HuH-7 (cell line): ENCODE data around the gene CRMP1.
"Not testable (repeated sequence)": the region's sequence is repeated elsewhere in the genome, so short reads cannot be mapped to it uniquely, and the experiment has no call there.

ENCODE experiments used
- DNase-seq: peaks from one replicate; pipeline ENCODE4 v3.0.0; 2011; ENCODE audit warnings: low spot score

CRMP1 gene

DNA sequence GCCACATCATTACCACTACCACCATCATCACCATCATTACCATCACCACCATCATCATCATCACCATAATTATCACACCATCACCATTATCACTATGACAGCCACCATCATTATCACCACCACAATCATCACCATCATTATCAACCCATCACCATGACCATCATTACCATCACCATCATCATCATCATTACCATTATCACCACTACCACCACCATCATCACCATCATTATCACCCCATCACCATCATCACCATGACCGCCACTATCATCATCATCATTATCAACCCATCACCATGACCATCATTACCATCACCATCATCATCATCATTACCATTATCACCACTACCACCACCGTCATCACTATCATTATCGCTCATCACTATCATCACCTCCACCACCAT is 36.5 kb downstream of the CRMP1 start:
- not testable (repeated sequence) for DNase-seq

DNA sequence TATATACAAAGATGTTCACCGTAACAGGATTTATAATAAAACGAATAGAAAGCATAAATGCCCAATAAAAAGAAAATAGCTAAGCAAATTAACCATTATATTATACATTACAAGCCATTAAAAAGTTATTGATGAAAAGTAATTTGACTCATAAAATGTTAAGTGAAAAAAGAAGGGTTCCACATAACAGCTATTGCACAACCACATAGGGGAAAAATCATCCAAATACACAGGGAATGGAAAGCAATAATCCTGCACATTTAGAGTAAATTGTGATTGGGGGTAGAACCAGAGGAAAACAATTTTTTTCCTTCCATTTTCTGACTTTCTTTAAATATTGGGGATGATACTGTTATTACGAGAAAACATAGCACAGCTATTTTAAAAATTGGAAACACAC is 38.0 kb downstream of the CRMP1 start:
- DNase-seq = no peak

DNA sequence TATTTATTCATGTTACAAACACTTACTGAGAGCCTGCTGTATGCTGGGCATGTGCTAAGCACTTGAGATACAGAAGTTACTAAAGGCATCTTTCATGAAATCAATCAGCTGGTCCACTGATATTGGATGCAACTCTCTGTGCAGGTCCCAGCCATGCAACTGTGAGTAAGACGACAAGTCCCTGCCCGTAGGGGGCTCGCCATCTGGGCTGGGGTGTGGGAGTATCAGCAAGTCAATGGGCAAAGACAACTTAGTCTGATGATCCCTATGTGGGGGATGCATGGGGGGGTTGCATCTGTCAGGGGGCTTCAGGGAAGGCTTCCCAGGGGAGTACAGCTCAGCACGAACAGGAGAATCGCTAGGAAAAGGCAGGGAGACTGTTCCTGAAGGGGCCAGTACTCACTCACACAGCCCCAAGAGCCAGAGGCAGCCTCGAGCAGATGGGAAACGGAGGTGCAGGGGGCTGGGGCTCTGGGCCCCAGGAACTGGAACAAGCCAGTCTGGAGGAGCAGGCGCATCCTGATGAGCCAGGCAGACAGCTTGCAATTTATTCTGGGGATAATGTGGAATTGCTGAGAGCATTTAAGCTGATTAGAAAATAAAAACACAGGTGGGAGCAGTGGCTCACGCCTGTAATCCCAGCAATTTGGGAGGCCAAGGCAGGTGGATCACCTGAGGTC is 40.2 kb downstream of the CRMP1 start:
- DNase-seq = no peak

DNA sequence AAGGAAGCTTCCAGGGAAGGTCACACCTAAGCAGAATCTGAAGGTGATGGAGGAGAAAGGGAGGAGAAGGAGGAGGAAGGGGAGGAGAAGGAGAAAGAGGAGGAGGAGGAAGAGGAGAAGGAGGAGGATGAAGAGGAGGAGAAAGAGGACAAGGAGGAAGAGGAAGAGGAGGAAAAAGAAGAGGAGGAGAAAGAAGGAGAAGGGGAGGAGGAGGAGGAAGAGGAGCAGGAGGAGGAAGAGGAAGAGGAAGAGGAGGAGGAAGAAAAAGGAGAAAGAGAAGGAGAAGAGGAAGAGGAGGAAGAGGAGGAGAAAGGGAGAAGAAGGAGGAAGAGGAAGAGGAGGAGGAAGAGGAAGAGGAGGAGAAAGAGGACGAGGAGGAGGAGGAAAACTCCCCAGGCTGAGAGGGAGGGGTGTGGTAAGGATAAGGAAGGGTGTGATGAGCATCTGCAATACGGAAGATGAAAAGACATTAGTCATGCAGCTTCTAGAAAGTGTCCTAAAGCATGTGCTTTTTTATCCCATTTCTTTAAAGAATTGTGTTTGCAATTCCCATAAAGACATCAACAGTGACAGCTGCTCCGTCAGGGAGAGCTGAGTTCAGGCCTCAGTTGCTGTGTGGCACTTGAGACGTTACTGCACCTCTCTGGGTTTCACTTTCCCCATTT is 41.1 kb downstream of the CRMP1 start:
- no peak for DNase-seq

DNA sequence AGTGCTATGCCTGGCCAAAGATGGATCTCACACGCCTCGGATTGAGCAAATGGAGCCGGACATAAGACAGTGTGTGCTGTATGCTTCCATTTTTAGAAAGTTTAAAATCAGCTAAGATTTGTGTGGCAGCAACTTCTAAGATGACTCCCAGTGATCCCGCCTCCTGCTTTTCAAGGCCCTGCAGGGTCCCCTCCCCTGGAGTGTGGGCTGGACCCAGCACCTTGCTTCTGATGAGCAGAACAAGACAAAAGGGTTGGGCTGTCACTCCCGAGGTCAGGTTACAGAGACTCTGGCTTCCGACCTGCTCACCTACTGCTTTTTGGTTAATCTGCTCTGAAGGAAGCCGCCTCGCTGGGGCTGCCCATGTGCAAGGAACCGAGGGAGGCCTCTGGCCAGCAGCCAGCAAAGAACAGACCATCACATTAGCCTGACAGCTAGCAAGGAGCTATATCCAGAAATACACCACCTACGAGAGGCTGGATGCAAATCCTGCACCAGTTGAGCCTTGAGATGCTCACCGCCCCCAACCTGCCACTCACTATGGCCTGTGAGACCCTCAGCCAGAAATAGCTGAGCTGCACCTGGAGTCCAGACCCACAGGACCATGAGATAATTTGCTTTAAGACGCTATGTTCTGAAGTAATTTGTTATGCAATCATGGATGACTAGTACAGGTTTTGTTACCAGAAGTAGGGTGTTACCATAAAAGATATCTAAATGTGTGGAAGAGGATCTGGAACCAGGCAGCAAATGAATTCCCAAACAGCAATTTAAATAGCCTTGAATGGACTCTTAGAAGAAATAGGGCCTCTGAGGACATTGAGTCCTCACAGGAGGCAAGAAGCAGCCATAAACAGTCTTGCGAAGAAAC is 47.6 kb downstream of the CRMP1 start:
- DNase-seq = no peak

DNA sequence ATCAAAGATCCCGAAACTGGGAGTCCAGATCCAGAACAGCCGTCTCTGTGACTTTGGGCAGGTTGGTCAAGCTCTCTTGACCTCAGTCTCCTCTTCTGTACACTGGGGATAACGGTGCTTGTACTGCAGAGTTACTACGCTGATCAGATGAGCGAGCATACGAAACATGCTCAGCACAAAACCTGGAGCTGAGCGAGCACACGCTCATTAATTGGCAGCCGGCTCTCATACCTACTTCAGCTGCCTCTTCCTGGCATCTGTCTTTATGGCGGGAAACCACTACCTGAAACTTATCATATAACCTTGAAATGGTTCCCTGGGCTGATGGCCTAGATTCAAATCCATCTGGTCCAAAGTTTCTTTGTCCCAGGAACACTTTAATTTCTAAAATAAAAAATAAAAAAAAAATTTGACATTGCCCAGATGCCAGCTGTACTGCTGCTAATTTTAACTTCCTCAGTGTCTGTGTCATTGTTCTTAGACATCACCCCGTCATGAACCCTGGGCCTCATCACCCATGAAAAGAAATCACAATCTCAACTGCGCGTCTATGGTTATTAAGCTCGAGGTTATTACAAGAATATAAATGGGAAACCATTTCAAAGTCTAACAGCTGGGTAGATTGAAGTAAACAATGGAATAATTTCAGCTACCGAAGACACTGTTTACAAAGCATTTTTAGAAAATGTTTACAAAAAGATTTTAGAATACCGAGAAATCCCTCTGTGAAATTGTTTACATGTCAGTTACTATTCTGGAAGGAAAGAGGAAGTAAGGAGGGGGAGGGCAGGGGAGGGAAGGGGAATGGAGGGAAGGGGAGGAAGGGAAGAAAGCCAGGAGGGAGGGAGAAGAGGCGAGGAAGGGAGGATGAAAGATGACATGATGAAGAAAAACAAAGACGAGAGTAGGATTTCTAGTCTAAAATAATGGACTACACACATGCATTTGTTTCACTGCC is 49.0 kb downstream of the CRMP1 start:
- DNase-seq = no peak

DNA sequence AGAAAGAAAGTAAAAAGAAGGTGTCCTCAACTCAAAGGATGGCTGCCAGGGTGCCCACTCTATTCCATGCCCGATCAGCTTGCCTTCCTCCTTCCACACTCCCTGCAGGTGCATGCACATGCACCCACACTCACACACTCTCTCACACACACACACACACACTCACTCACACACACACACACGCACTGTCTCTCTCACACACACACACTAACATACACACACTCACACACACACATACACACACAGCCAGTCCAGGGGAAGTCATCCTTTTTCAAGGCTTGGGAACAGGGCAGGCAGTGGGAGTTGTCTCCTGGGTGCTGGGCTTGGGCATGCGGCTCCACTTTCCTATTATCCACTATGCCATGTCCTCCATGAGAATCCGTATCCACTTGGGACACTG is 50.4 kb downstream of the CRMP1 start:
- no peak for DNase-seq

DNA sequence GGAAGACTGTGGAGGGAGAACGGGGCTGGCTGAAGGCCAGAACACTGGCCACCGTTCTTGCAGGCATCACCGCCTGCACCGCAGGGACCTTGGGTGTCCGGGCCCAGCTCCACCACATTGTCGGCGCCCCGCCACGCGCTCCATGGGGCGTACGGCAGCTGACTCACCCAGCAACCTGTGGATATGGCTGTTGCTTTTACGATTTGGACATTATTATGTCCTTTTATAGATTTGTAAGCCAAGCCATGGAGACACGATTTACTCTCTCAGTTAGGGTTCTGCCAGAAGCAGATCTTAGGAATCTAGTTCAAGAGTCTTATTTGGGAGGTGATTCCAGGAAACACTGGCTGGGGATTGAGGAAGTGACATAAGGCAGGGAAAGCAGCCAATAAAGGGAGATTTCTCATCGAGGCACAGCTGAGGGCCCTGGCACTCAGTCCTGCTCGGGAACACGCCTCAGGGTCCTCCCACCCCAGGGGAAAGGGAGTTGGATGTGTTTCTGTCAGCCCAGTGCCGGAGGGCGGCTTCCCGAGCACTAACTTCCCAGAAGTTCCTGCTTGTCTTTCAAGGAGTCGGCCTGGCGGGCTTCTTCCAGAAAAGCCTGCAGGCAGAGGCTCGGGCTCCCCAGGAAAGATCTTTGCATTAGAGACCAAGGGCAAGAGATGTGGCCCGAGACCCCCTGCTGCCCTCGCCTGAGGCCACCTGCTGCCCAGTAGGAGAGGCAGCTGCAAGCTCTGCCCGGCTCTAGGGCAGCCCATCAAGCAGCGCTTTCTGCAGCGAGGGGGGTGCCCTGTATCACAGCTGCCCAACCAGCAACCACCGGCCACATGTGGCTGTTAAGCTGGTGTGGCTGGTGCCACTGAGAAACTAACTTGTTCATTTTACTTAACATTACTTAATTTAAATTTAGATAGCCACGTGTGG is 52.9 kb downstream of the CRMP1 start:
- no peak for DNase-seq

DNA sequence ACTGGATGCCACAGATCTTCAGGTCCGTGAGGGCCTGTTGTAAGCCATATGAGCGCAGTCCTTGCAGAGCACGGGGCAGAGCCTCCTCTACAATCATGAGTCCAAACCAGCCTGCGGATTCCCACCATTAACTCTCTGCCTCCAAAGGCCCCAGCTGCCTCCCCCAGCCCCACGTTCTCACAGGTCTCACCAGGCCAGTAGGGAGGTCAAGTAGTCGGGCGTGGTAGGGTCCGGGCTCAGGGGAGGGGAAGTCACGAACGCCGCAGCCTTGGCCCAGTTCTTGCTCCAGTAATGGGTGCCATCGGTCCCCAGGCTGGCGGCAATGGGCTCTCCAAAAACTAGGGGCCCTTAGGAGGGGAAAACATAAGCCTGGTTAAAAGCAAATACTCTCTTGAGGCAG is 53.6 kb downstream of the CRMP1 start:
- DNase-seq = no peak

DNA sequence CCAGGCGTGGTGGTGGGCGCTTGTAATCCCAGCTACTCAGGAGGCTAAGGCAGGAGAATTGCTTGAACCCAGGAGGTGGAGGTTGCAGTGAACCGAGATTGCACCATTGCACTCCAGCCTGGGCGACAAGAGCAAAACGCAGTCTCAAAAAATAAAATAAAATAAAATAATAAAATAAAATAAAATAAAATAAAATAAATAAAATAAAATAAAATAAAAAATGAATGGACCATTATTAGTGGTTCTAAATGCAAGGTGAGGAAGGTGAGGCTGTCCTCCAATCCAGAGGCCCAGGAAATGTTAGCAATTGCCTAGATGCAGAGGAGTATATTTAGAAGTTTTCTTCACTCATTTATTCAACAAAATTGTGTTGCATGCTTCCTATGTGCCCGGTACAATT is 55.4 kb downstream of the CRMP1 start:
- DNase-seq = not testable (repeated sequence)

DNA sequence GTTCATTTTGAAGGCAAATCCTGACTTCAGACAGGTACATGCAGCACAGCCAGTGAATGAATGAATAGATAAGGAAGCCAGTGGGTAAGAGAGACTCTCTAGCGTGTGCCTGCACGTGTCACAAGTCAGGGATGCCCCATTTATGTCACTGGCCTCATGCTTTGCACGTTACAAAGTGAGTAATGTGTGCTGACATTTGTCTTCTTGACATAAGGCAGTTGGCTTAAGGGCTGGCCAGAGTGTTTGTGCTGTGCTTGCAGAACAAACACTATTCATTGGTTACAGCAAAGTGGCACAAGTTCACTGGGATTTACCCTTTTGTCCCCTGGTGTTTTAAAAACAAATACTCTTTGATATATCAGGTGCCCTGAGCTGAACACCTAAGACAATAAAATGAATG is 55.9 kb downstream of the CRMP1 start:
- DNase-seq = no peak

DNA sequence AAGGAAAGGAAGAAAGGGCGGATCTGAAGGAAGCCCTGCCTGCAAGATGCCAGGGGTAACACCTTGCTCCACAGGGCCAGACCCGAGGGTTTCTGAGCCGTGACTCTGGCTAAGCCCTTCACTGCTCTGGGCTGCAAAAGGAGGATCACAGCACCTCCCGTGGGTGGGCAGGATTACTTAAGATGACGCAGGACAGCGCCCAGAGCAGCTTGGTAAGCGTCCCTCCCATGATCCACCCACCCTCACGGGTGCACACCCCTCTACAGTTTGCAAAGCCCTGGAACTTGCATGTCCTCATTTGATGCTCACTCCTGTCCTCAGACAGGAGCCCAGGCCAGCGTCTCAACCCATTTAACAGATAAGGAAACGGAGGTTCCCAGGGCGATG is 64.9 kb downstream of the CRMP1 start:
- DNase-seq = no peak

DNA sequence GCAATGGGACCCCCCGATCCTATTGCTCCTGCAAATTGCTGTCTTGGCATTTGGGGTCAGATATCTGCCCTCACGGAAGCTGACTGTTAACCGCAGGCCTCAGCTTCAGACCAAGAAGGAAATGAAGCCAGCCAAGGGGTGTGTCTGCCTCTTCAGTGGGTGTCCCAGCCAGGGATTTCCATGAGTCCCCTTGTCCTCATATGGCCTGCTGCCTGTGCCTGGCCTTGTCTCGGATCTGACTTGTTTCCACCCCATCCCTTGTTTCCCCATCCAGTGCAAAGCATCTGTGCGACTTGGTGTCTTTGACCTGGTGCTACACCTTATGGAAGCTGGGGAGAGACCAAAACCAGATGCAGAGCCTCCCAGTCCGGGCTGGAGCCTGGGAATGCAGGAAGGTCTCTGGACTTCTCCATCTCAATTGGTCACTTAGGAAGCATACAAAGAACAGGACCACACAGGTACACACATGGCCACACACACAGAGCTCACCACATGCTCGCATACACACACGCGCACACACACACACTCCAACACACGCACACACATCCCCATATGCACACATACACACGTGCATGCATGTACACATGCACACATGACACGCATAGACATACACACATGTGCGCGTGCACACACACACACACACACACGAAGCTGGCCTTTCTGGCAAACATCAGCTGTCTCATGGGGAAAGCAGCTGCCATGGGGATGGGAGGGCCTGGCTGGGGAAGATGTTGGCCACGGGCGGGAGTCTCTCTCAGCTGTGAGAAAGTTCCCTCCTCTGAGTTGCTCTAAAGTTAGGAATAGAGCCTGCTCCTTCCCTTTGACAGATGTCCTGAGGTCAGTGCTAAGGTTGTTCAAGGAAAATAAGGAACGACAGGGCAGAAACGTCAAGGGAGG is 65.5 kb downstream of the CRMP1 start:
- no peak for DNase-seq

DNA sequence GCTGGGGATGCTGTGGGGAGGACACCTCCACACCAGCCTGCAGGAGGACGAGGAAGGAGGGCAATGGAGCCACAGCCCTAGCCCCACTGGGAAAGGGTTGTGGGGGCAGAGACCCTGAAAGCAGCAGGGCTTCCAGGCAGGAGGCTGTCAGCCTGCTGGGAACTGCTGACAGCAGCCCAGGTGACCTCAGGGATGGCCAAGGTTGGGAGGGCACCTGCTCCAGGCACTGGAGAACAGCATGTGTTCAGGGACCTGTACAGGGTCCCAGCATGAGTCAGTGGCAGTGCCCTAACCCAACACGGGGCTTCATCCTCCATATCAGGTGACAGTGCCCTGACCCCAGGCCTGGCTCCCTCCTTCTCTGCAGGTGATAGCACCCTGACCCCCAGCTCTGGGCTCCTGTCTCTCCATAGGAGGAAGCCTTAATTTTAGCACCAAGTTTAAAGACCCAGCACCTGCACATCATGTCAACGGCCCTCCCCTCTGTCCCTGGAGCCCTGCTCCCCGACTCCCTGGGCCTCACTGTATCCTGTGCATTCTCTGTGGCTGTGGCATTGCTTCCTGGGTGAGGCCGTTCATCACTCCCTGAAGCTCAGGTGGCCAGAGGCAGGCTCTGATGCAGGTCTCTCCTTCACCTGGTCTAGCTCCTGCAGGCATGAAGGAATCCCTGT is 66.3 kb downstream of the CRMP1 start:
- DNase-seq = no peak

DNA sequence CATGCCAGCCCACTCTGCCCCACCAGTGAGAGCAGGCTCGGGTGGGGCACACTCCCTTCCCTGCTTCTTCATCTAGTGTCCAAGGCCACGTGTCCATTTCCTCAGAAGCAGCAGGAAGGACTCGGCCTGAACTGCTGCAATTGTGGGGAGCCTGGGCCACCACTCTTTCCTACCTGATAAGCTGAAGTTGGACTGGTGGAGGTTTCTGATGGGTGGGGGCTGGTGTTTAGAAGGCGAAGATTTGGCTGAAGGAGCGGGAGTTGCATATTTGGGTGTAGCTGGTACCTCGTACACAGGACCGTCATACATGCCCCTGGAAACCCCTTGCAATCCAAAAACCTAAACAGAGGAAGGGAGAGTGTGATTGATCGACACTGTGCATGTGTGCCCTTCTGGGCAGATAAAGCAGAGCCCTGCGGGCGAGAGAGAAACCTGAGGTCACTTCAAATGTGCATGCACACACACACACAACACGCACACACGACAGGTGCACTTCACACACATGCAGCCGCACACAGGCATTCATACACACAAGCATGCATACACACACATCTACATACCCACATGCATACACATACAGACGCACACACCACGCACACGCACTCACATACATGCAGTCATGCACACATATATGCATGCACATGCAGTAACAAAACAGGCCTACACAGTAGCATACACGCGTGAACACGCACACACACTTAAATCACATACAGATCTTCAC is 67.4 kb downstream of the CRMP1 start:
- DNase-seq = no peak

DNA sequence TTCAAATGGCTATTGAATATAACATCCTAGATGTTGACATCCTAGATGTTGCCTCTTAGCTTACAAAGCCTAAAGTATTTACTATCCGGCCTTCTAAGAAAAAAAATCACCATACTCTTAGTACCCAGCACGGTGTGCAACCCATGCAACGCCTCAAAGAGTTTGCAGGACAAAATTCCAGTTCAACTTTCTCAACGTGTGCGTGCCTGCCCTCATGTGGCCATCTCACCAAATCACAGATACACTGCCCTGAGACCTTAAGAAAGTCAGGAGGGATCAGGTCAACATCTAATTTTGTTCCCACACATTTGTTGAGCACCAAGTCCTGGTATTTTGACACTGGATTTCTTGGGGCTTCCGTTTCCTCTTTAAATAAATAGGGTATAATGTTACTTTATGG is 68.3 kb downstream of the CRMP1 start:
- DNase-seq = peak; percentile 42

DNA sequence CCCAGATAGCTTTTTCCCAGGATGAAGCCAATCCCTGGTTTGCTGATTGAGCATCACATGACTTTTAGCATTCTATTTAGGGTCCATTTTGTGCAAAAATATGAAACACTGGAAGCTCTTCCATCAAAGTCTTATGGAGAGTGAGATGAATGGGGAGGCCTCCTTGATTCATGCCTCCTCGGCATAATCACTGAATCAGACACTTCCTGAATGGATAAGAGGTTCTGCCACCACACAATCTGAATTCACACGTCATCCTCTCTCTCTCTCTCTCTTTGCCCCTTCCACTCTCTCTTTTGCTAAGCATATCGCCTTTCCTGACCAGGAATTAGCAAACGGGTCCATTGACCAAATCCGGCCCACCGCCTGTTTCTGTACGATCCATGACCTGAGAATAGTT is 68.7 kb downstream of the CRMP1 start:
- no peak for DNase-seq

DNA sequence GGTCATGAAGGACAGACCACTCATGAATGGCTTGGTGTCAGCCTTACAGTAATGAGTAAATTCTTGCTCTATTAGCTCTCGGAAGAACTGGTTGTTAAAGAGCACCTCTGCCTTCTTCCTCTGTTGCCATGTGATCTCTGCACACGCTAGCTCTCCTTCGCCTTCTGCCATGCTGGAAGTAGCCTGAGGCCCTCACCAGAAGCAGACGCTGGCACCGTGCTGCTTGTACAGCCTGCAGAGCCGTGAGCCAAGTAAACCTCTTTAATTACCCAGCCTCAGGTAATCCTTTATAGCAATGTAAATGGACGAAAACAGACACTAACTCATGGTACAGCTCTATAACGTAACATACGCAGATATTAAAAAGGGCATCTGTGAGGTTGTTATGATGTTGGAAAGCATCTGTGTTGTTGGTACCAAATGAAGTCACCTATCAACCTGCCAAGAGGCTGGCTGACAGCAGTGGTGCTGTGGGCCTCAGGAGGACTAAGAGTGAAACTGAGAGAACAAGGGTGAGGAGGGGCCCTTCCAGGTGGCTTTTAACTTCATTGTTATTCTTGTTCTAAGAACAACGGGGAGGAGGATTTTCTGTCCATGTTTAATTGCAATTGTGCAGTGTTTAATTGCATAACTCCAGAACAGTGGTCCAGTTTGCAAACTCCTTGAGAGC is 69.2 kb downstream of the CRMP1 start:
- no peak for DNase-seq
